Upper lobe of right lung (tissue), 1 donor: ENCODE results near the gene MINAR1. TPM values are rescaled to one million over a fixed set of nuclear protein-coding genes. Genes with fewer than 3 reads are reported as not detected.

Experiments
- ATAC-seq: fragments of 200-7000 bp; cut with Tn5 transposase; one replicate; pipeline ENCODE4 v1.9.1; 2020; ENCODE audit warnings: mild to moderate bottlenecking, moderate library complexity
- DNase-seq: peaks from one replicate; pipeline ENCODE4 v3.0.0-alpha.2; 2020
- H3K27ac ChIP-seq: fragments of 200-600 bp; one replicate; pipeline ENCODE4 v1.8.0; 2022
- H3K27me3 ChIP-seq: fragments of 200-600 bp; one replicate; pipeline ENCODE4 v1.8.0; 2022; ENCODE audit warnings: mild to moderate bottlenecking
- H3K36me3 ChIP-seq: fragments of 200-600 bp; one replicate; pipeline ENCODE4 v1.8.0; 2022
- H3K4me1 ChIP-seq: fragments of 200-600 bp; one replicate; pipeline ENCODE4 v1.8.0; 2022
- H3K4me3 ChIP-seq: fragments of 200-600 bp; one replicate; pipeline ENCODE4 v1.8.0; 2022; ENCODE audit warnings: mild to moderate bottlenecking
- H3K9me3 ChIP-seq: fragments of 200-600 bp; one replicate; pipeline ENCODE4 v1.8.0; 2022
- intact Hi-C: fragments of 100-400 bp; cut with DNase I; formaldehyde crosslinking; loops from one replicate; pipeline ENCODE4 v1.11.0; 2022
- total RNA-seq: library from RNA; stranded (reverse); fragmentation: NEBNext Ultra II Directional; extraction: Animal tissue kit (Norgen Biotek cat#: 25700); gene quantifications from one replicate; pipeline ENCODE4 v1.2.1, GENCODE V29; 2021
- TF ChIP-seq, protein P1 (sequence below): fragments of 200-600 bp; IDR thresholded peaks from one replicate; pipeline ENCODE4 v1.8.0; 2022; ENCODE audit warnings: antibody characterized with exemption
- donor health status: DM: no; HTN: yes; CAD: no; lungs with severe emphysema.

MINAR1 gene
- total RNA-seq, 1 donor from 2014 or later = 0.26 TPM

DNA sequence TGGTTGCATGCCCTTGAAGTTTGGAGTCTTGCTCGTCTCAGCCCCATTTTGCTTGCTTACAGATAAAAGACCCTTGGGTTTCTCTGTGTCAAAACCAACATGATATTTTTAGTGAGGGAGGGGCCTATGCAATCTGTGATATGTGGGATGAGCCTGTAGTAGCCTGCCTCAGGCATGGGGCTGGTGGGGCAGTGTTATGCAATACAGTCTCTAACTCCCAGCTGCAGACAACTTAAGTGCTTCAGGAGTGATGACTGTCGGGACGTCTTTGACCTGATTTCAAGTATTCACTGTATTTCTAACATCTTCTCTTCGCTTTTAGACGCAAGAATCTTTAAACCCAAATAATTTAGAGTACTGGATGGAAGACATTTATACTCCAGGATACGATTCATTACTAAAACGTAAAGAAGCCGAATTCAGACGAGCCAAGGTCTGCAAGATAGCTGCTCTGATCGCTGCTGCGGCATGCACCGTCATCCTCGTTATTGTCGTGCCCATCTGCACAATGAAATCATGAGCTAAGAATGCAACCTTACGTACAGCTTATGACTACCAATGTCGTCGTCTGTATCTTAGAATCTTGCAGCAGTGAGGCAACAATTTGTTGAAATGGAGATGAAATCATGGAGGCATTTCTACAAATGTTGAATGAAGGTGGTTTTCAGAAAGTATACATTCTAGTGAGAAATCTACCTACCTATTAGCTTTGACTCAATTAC, 35.9 kb downstream of the MINAR1 start:
- H3K36me3 ChIP-seq = no peaks in the 10 kb centered on the region
- no peak for DNase-seq
- H3K4me3 ChIP-seq = no peak overlapping the region
- no peaks in the 10 kb centered on the region for H3K9me3 ChIP-seq
- H3K4me1 ChIP-seq = no peaks in the 10 kb centered on the region
- intact Hi-C loops = no loop called here
- H3K27me3 ChIP-seq = no peaks in the 10 kb centered on the region
- ATAC-seq = no peak
- TF ChIP-seq, protein P1, sequence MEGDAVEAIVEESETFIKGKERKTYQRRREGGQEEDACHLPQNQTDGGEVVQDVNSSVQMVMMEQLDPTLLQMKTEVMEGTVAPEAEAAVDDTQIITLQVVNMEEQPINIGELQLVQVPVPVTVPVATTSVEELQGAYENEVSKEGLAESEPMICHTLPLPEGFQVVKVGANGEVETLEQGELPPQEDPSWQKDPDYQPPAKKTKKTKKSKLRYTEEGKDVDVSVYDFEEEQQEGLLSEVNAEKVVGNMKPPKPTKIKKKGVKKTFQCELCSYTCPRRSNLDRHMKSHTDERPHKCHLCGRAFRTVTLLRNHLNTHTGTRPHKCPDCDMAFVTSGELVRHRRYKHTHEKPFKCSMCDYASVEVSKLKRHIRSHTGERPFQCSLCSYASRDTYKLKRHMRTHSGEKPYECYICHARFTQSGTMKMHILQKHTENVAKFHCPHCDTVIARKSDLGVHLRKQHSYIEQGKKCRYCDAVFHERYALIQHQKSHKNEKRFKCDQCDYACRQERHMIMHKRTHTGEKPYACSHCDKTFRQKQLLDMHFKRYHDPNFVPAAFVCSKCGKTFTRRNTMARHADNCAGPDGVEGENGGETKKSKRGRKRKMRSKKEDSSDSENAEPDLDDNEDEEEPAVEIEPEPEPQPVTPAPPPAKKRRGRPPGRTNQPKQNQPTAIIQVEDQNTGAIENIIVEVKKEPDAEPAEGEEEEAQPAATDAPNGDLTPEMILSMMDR = no peak
- no peak overlapping the region for H3K27ac ChIP-seq

- intact Hi-C loops = no loop called here
- H3K9me3 ChIP-seq = no peaks in the 10 kb centered on the region
- no peak overlapping the region for H3K4me3 ChIP-seq
- DNase-seq (no peak), ATAC-seq (no peak)
- H3K27me3 ChIP-seq = no peaks in the 10 kb centered on the region
- no peaks in the 10 kb centered on the region for H3K4me1 ChIP-seq
- H3K36me3 ChIP-seq = no peaks in the 10 kb centered on the region
- H3K27ac ChIP-seq = no peak overlapping the region
- TF ChIP-seq, protein P1 = no peak
Observed at GRCh38 chr15:79472446-79472845, 40.3 kb downstream of the MINAR1 start.

GRCh38 chr15:79474252-79474651, 42.1 kb downstream of the MINAR1 start:
- TF ChIP-seq, protein P1 = no peak
- Histone ChIP-seq H3K27me3 (no peaks in the 10 kb centered on the region), H3K4me1 (no peaks in the 10 kb centered on the region), H3K4me3 (no peak overlapping the region), H3K36me3 (no peaks in the 10 kb centered on the region), H3K27ac (no peak overlapping the region), H3K9me3 (no peaks in the 10 kb centered on the region)
- DNase-seq = no peak
- intact Hi-C loops = no loop called here
- ATAC-seq = no peak

DNA sequence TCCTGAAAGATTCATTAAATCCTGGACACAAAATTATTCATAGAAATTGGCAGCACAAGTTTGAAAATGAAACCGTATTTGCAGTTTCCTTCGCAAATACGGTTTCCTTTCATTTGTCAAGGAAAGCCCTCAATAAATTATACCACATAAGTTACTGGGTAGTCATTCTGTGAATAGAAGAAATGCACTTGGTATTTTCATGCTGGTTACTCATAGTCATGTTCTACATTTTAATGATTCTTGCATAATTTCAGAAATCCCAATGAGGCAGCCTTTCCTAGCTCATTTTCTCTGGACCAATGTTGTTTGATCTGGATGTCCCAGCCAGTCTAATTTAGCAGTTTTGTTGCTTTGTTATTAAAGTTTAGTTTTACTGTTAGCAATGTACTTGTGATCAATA, 43.2 kb downstream of the MINAR1 start:
- intact Hi-C loops = no loop called here
- Histone ChIP-seq H3K4me1 (no peaks in the 10 kb centered on the region), H3K36me3 (no peaks in the 10 kb centered on the region), H3K4me3 (no peak overlapping the region), H3K9me3 (no peaks in the 10 kb centered on the region), H3K27me3 (no peaks in the 10 kb centered on the region), H3K27ac (no peak overlapping the region)
- ATAC-seq = no peak
- no peak for DNase-seq
- TF ChIP-seq, protein P1 = no peak

GRCh38 chr15:79478108-79478507, 46.0 kb downstream of the MINAR1 start:
- H3K27ac ChIP-seq = no peak overlapping the region
- no peaks in the 10 kb centered on the region for H3K9me3 ChIP-seq
- DNase-seq (no peak), ATAC-seq (no peak)
- H3K36me3 ChIP-seq = no peaks in the 10 kb centered on the region
- intact Hi-C loops = no loop called here
- no peak overlapping the region for H3K4me3 ChIP-seq
- TF ChIP-seq, protein P1 = no peak
- no peaks in the 10 kb centered on the region for H3K27me3 ChIP-seq
- H3K4me1 ChIP-seq = no peaks in the 10 kb centered on the region

DNA sequence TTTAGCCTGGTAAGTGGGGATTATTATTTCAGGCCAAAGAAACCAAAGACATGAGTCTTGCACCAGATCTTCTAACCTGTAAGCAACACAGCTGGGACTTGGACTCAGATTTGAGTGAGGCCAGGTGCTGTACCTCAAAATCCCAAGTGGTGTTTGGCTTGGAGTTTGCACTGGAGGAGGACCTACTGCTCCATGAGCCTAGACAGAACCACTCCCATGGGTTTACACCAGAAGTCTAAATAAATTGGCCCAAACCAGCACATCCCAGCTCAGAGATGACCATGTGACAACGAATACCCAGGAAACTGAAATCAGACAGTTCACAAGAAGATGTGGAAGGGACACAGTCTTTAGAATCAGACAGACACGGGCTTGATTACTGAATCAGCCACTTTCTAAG, 47.5 kb downstream of the MINAR1 start:
- H3K27me3 ChIP-seq = no peaks in the 10 kb centered on the region
- H3K36me3 ChIP-seq = no peaks in the 10 kb centered on the region
- no peak overlapping the region for H3K27ac ChIP-seq
- DNase-seq (no peak), ATAC-seq (no peak)
- H3K4me1 ChIP-seq = no peaks in the 10 kb centered on the region
- intact Hi-C loops = no loop called here
- TF ChIP-seq, protein P1 = no peak
- no peak overlapping the region for H3K4me3 ChIP-seq
- no peaks in the 10 kb centered on the region for H3K9me3 ChIP-seq
